ENCODE data around the gene CGAS. TPM values are rescaled to one million over a fixed set of nuclear protein-coding genes. Genes with fewer than 3 reads are reported as not detected.

Gene CGAS
- total RNA-seq, 1 experiment from 2014 or later = 6.4 TPM

GRCh38 chr6:73388800-73389512 is 63.1 kb downstream of the CGAS start:
- ChIA-PET CTCF (interaction anchor here (0.6 to 3.3 kb wide), 38 partner anchors 9 to 772 kb away, joined by 3 to 67 read pairs (median 5); partner anchors contain the start of genes CGAS, MTO1, OOEP and SLC17A5), POLR2A (interaction anchor here (0.6 to 1.3 kb wide), 10 partner anchors 12 to 264 kb away, joined by 3 to 9 read pairs (median 3); partner anchors contain the start of gene KHDC1)
- TF ChIP-seq FOXJ3 (CRISPR knock-in tag; IDR thresholded peaks at IDR 0.05; ENCODE audit: borderline replicate concordance) (no peak), CTCF (IDR thresholded peaks at IDR 0.05) (peak; percentile 29; the same call in 1 of the 2 replicates), TEAD4 (CRISPR knock-in tag; IDR thresholded peaks at IDR 0.05) (no peak), ZNF232 (CRISPR knock-in tag; IDR thresholded peaks at IDR 0.05) (0 out of 2 replicates have a peak, but pooled peaks have one; percentile 20), ZSCAN18 (CRISPR knock-in tag; IDR thresholded peaks at IDR 0.05) (no peak), HMGXB4 (CRISPR knock-in tag; IDR thresholded peaks at IDR 0.05) (0 out of 2 replicates have a peak, but pooled peaks have one; percentile 43), SP1 (CRISPR knock-in tag; conservative IDR thresholded peaks at IDR 0.05) (peak; percentile 63; the same call in 1 of the 2 replicates), FOXP1 (CRISPR knock-in tag; IDR thresholded peaks at IDR 0.05; ENCODE audit: borderline replicate concordance) (peak; percentile 75; the same call in 1 of the 2 replicates), FOXK1 (CRISPR knock-in tag; IDR thresholded peaks at IDR 0.05) (peak; percentile 16; the same call in 1 of the 2 replicates), E2F5 (CRISPR knock-in tag; IDR thresholded peaks at IDR 0.05) (peak; percentile 32; the same call in 1 of the 2 replicates), ZNF396 (CRISPR knock-in tag; IDR thresholded peaks at IDR 0.05; ENCODE audit: borderline replicate concordance) (no peak), ATF6 (CRISPR knock-in tag; IDR thresholded peaks at IDR 0.05) (no peak), MAX (CRISPR knock-in tag; IDR thresholded peaks at IDR 0.05) (peak; percentile 61), FOXP4 (CRISPR knock-in tag; IDR thresholded peaks at IDR 0.05) (peak; percentile 23; the same call in 1 of the 2 replicates), EMX1 (CRISPR knock-in tag; IDR thresholded peaks at IDR 0.05) (no peak), OVOL2 (CRISPR knock-in tag; IDR thresholded peaks at IDR 0.05; ENCODE audit: borderline replicate concordance) (no peak), KAT7 (CRISPR knock-in tag; IDR thresholded peaks at IDR 0.05; ENCODE audit: borderline replicate concordance) (no peak), PRDM15 (CRISPR knock-in tag; IDR thresholded peaks at IDR 0.05) (peak; percentile 62)
- Mint-ChIP-seq H3K27ac (peak overlapping the region; percentile 60), H3K27me3 (ENCODE audit: low read depth) (peaks cover 12% of the 10 kb centered on the region), H3K9me3 (no peaks in the 10 kb centered on the region), H3K4me1 (peaks cover 29% of the 10 kb centered on the region), H3K36me3 (no peaks in the 10 kb centered on the region), H3K4me3 (peak overlapping the region; percentile 72)
- ATAC-seq = peak; percentile 96
- DNase-seq (ENCODE audit: low spot score) = peak; percentile 84
